ENCODE data around the gene CTRL.

CTRL gene

GRCh38 chr16:67963662-67964321 is 32.1 kb upstream of the CTRL start:
- in situ Hi-C loops (cut with MboI; ENCODE audit: low sequenced_read_pairs) = no loop called here

GRCh38 chr16:67963292-67963661 is 31.6 kb upstream of the CTRL start:
- in situ Hi-C loops (cut with MboI; ENCODE audit: low sequenced_read_pairs) = no loop called here

- in situ Hi-C loops (cut with MboI; ENCODE audit: low sequenced_read_pairs) = no loop called here
Observed at GRCh38 chr16:67962135-67962534, 30.5 kb upstream of the CTRL start.

GRCh38 chr16:67961551-67961957 is 29.9 kb upstream of the CTRL start:
- in situ Hi-C loops (cut with MboI; ENCODE audit: low sequenced_read_pairs) = no loop called here

GRCh38 chr16:67959536-67960329 is 28.1 kb upstream of the CTRL start:
- in situ Hi-C loops (cut with MboI; ENCODE audit: low sequenced_read_pairs) = no loop called here

- in situ Hi-C loops (cut with MboI; ENCODE audit: low sequenced_read_pairs) = no loop called here
Observed at GRCh38 chr16:67957622-67958021, 26.0 kb upstream of the CTRL start.

GRCh38 chr16:67954421-67955196 is 22.9 kb upstream of the CTRL start:
- in situ Hi-C loops (cut with MboI; ENCODE audit: low sequenced_read_pairs) = no loop called here

GRCh38 chr16:67953641-67954375 is 22.1 kb upstream of the CTRL start:
- in situ Hi-C loops (cut with MboI; ENCODE audit: low sequenced_read_pairs) = no loop called here

- in situ Hi-C loops (cut with MboI; ENCODE audit: low sequenced_read_pairs) = no loop called here
Observed at GRCh38 chr16:67951485-67951884, 19.8 kb upstream of the CTRL start.

GRCh38 chr16:67950335-67950843 is 18.7 kb upstream of the CTRL start:
- in situ Hi-C loops (cut with MboI; ENCODE audit: low sequenced_read_pairs) = no loop called here

GRCh38 chr16:67949645-67950044 is 18.0 kb upstream of the CTRL start:
- in situ Hi-C loops (cut with MboI; ENCODE audit: low sequenced_read_pairs) = no loop called here

- in situ Hi-C loops (cut with MboI; ENCODE audit: low sequenced_read_pairs) = no loop called here
Observed at GRCh38 chr16:67948015-67948414, 16.4 kb upstream of the CTRL start.

GRCh38 chr16:67946966-67947558 is 15.4 kb upstream of the CTRL start:
- in situ Hi-C loops (cut with MboI; ENCODE audit: low sequenced_read_pairs) = no loop called here

GRCh38 chr16:67946128-67946569 is 14.5 kb upstream of the CTRL start:
- in situ Hi-C loops (cut with MboI; ENCODE audit: low sequenced_read_pairs) = no loop called here

GRCh38 chr16:67945392-67945933 is 13.8 kb upstream of the CTRL start:
- in situ Hi-C loops (cut with MboI; ENCODE audit: low sequenced_read_pairs) = no loop called here

- in situ Hi-C loops (cut with MboI; ENCODE audit: low sequenced_read_pairs) = no loop called here
Observed at GRCh38 chr16:67944690-67945391, 13.2 kb upstream of the CTRL start.

- in situ Hi-C loops (cut with MboI; ENCODE audit: low sequenced_read_pairs) = no loop called here
Observed at GRCh38 chr16:67943619-67944504, 12.2 kb upstream of the CTRL start, which contains the start of gene LCAT. Gene LCAT, minus strand, starts transcription at chr16:67944120. Its CDS starts 19 bp downstream, at chr16:67944101.

GRCh38 chr16:67943256-67943618 is 11.6 kb upstream of the CTRL start:
- in situ Hi-C loops (cut with MboI; ENCODE audit: low sequenced_read_pairs) = no loop called here

All from HL-60/S4 (cell line).